ENCODE measurements around the gene CLDN6. TPM values are rescaled to one million over a fixed set of nuclear protein-coding genes. Genes with fewer than 3 reads are reported as not detected.

The CLDN6 gene
- total RNA-seq, 1 experiment from 2014 or later: 743 TPM

GRCh38 chr16:3004319-3004718 is 13.7 kb downstream of the CLDN6 start:
- no peak for TF ChIP-seq CTCF (conservative IDR thresholded peaks at IDR 0.05)
- no peak overlapping the region for H2BK12ac ChIP-seq (ENCODE audit: insufficient read length, low read depth, low read length)

More at GRCh38 chr16:3004319-3004718, 13.7 kb downstream of the CLDN6 start:
- Histone ChIP-seq H4K5ac (ENCODE audit: insufficient read length, low read depth, low read length) (no peak overlapping the region), H4K91ac (ENCODE audit: insufficient read length, low read depth, low read length) (no peak overlapping the region), H3K4me1 (ENCODE audit: insufficient read depth, low read length) (peaks cover 11% of the 10 kb centered on the region; the same call in 1 of the 2 replicates), H3K79me1 (ENCODE audit: insufficient read depth, low read depth, low read length, poor library complexity, severe bottlenecking) (no peaks in the 10 kb centered on the region), H3K27me3 (ENCODE audit: insufficient read depth, low read length) (no peaks in the 10 kb centered on the region), H3K14ac (ENCODE audit: insufficient read depth, low read length) (no peak overlapping the region; the same call in 1 of the 2 replicates), H3K79me2 (ENCODE audit: insufficient read depth, low read length) (no peaks in the 10 kb centered on the region), H3K23me2 (ENCODE audit: insufficient read length, low read depth, low read length, poor library complexity, severe bottlenecking) (peaks cover 6% of the 10 kb centered on the region), H2AFZ (ENCODE audit: low read length) (no peak overlapping the region), H3K9ac (ENCODE audit: extremely low read depth, insufficient read length, low read length) (no peak overlapping the region), H4K8ac (replicated peaks; ENCODE audit: insufficient read length, low read depth, low read length) (no peak overlapping the region), H3K27ac (ENCODE audit: insufficient read length, low read depth, low read length) (no peak overlapping the region), H3K9me3 (ENCODE audit: control insufficient read depth, low read depth, low read length) (no peaks in the 10 kb centered on the region), H2BK15ac (ENCODE audit: low read depth, low read length) (no peak overlapping the region), H3K23ac (ENCODE audit: insufficient read length, low read depth, low read length) (no peak overlapping the region), H3K18ac (ENCODE audit: insufficient read length, low read depth, low read length) (no peak overlapping the region), H2BK5ac (ENCODE audit: insufficient read length, low read length) (no peak overlapping the region), H3T11ph (ENCODE audit: low read length) (no peak overlapping the region), H2AK5ac (ENCODE audit: insufficient read length, low read length) (no peak overlapping the region), H4K20me1 (ENCODE audit: control insufficient read depth, insufficient read depth, insufficient read length) (no peaks in the 10 kb centered on the region), H2BK20ac (ENCODE audit: low read depth, low read length, poor library complexity, severe bottlenecking) (no peak overlapping the region), H3K56ac (ENCODE audit: insufficient read length, low read depth, low read length) (no peak overlapping the region), H3K4me2 (ENCODE audit: insufficient read depth, insufficient read length, low read length) (no peak overlapping the region), H3K4ac (ENCODE audit: low read depth, low read length) (no peak overlapping the region), H2BK120ac (ENCODE audit: low read depth, low read length, poor library complexity, severe bottlenecking) (no peak overlapping the region)
- no peaks in the 10 kb centered on the region; the same call in 1 of the 2 replicates for H3K27me3 Mint-ChIP-seq (ENCODE audit: low read depth)
- peaks cover 0 to 7% (median 6%) of the 10 kb centered on the region in 3 experiments; a peak in 4 of 7 replicates for H3K36me3 Mint-ChIP-seq (ENCODE audit: insufficient read depth in 1 of 3, low read depth in 3 of 3)
- H3K9me3 Mint-ChIP-seq: no peaks in the 10 kb centered on the region
- no peak for DNase-seq
- H3K27ac Mint-ChIP-seq: no peak overlapping the region; a peak in 1 of 7 replicates
- H3K4me1 Mint-ChIP-seq: peaks cover 34 to 47% of the 10 kb centered on the region in 2 experiments
- peak overlapping the region; percentile 77 to 88 for H3K4me3 Mint-ChIP-seq
- no CpG with 5 or more reads among the region's 67 CpGs for WGBS (ENCODE audit: extremely low coverage, insufficient read length, low lambda C conversion rate)

Measured in H9 (cell line).